GM04503 (cell line): ENCODE data around the gene NCMAP.
"Not testable (repeated sequence)": the region's sequence is repeated elsewhere in the genome, so short reads cannot be mapped to it uniquely, and the experiment has no call there.

Source experiments
- DNase-seq: peaks from one replicate; pipeline ENCODE4 v3.0.0-alpha.2; 2012; ENCODE audit warnings: low read depth

NCMAP gene

DNA sequence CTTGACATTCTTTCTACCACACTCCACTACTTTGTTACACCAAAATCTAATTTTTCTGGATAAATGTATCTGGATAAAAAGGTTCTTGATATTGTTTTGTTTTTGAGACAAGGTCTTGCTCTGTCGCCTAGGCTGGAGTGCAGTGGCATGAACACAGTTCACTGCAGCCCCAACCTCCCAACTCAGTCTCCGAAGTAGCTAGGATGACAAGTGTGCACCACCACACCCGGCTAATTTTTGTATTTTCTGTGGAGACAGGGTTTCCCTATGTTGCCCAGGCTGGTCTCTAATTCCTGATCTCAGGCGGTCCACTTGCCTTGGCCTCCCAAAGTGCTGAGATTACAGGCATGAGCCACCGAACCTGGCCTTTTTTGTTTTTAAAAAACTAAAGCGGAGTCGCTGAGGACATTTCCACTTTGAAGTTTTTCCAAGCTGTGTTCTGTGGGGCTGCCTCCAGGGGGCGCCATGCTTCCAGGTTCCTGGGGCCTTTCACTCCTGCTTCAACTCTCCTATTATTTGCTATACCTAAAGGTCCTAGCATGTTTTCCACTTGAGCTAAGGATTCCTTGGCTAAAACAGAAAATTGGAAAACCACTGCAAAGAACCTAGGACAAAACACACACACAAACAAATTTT is 14.1 kb upstream of the NCMAP start:
- no peak for DNase-seq

DNA sequence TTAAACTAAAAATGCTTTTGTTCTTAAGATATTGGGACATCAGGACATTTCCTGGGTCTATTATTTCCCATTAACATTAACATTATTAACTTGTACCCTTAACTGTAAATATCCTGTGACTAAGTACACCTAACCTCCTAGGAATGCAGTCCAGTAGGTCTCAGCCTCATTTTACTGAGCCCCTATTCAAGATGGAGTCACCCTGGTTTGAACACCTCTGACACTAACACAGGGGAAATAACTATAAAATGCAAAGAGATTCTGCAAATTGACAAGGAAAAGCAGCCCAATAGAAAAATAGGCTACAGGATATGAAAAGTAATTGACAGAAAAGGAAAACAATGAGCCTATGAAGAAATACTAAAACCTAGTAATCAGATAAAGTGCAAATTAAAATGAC is 11.6 kb upstream of the NCMAP start:
- no peak for DNase-seq

DNA sequence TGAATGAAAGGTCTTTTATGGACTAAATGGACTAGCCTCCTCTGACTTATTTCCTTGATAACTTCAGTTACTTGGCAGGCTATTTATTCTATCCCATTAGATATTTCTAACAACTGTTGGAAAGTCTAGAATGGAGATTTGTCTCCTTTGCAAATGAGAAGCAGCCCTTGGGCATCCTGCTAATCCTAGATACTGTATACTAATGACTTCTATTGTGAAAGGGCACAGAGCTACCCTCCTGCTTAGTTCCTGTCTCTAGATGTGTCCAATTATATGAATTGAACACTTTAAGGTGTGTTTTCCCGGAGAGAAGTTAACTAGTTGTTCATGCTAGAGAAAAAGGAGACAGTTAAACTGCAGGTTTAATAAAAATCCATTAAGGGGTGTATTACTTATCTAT is 10.2 kb upstream of the NCMAP start:
- DNase-seq: no peak

DNA sequence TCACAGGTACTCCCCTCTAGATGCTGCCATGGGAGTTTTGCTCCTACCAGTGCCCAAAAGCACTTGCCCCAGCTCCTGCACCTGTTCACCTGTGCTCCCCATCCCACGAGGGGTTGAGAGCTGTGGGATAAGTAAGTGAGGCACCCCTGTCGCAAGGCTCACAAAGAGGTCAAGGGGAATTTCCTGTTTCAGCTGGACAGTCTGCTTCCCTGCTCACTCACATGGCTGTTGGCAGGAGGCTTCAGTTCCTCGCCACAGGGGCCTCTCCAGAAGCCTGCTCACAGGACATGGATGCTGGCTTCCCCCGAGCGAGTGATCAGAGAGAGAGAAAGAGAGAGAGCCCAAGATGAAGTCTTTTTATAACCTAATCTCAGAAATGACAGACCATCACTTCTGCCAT is 8.7 kb upstream of the NCMAP start:
- no peak for DNase-seq

DNA sequence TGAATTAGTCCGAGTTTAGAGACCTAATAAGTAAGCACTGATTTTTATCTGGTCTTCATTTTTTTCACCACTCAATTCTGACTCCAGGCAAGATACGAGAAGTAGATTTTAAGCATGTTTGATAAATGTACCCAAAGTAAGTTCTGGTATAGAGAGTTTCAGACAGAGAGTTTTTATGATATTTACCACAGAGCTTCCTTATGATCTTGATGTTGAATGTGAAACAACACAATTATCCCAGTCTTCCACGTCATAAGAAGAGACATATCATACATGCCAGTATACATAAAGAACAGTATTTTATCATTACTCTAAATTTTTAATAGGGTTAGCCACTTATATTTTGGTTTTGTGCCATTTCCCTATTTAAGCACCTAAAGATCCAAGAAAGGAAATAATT is 7.8 kb upstream of the NCMAP start:
- DNase-seq: no peak

DNA sequence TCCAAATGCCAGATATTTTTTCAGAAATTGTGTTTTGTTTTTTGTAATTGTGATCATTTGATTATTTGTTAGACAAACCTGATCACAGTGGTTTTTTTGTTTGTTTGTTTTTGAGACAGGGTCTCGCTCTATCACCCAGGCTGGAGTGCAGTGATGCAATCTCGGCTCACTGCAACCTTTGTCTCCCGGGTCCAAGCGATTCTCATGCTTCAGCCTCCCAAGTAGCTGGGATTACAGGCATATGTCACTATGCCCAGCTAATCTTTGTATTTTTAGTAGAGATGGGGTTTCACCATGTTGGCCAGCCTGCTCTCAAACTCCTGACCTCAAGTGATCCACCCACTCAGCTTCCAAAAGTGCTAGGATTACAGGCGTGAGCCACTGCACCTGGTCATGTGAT is 6.7 kb upstream of the NCMAP start:
- not testable (repeated sequence) for DNase-seq

DNA sequence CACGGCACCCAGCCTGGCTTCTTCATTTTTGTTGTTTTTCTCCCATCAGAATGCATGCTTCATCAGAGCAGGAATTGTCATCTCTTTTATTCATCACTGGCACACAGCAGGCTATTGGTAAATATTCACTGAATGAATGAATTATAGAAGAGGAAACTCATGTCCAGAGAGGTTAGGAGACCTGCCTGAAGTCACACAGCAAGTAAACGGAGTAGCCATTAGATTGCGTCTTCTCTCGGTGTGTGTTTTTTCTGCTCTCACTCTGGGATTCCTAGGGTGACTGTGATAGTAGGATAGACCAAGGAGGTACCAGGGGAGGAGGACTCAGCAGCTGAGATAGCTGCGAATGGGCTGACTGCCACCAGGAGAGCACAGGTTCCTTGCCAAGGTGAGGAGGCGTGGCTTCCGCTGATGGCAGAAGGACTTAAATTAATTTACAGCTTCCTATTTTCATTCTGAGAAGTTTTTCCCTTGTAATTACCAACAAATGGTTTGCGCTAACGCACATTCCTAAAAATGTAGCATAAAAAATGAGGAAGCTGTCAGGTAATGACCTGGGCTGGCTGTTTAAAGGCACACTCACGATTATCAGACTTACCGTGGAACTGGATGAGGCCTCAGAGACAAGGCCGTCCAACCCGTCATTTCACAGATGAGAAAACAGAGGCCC is 4.5 kb upstream of the NCMAP start:
- DNase-seq: no peak

DNA sequence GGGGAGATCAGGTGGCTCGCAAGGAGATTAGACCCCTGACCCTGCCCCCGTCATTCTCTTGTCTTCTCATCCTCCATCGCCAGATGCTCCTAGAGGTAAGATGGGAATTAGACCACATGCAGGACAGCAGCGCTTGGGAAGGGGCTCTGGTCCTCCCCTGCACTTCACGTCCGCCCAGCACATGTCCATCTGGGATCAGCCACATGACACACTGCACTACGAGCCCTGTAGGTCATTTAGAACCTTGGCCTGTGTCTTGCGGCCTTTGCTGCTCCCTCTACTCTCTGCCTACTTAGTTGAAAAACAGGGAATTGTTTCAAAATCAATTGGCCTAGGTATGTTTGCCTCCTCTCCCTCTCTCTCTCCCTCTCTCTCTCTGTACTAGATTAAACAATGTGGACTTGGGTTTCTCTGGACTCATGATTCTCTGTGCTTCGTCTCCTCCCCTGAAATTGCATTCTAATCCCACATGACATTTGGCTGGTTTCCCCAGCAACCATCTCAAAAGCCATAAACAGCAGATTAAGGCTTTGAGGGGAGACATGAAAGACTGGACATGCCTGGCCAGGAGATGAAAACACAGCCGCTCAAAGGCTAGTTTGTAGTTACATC is 3.8 kb upstream of the NCMAP start:
- DNase-seq: peak; percentile 11

DNA sequence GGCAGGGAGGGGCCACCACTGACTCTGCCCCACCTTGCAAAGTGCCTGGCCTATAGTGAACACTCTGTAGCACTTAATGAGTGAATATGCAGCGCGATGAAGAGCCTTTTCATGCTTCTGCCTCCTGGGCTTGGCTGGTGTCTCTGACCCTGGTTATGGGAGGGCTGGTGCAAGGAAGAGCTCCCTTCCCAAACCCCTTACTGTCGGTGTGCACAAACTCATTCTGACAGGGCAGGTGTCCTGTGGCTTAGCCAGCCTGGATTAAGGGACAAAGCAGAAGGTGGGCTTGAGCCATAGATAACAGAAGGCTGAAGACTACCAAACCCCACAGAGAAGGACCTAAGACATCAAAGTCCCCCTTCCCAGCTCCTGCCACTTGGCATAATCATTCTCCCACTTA is 2.0 kb upstream of the NCMAP start:
- no peak for DNase-seq

DNA sequence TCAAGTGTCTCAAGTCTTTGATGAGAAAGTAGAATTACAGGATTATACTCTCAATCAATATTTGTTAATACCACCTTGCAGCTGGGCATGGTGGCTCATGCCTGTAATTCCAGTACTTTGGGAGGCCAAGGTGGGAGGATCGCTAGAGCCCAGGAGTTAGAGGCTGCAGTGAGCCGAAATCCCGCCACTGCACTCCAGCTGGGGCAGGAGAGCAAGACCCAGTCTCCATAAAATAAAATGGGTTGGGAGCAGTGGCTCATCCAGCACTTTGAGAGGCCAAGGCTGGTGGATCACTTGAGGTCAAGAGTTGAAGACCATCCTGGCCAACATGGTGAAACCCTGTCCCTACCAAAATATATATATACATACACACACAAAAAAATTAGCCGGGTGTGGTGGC is 1.2 kb upstream of the NCMAP start:
- no peak for DNase-seq

DNA sequence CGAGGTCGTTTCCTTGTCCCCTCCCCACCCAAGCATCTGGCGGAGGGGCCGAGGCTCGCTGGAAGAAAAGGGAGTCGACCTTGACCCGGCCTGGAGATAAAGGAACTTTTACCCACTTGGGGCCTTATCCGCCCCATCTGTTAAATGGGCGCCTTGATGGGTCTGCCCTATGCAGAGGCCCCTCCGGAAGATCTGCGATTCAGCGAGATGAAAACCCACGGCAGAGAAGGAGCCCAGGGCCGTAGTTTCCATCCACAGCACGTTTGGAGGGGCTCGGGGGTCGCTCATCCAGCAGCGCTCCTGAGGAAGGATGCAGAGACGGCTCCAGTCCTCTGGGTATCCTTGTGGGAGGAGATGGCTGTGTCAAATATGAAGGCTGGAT is 518 bp downstream of the NCMAP start:
- DNase-seq: no peak

DNA sequence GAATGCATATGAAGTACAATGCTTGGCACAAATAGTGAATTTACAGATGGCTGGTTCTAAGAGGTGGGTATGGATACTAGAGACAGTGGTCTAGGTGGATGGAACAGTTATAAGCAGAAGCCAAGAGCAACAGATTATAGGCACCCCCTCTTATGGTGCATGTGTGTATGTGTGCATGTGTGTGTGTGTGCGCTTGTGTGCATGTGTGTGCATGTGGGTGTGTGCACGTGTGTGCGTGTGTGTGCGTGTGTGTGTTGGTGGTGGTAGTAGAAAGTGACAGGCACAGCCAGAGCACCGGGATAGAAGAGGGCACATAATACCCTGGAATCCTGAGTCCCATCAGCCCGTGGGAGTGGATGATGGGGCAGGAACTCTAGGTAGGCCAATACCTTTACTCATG is 1.3 kb downstream of the NCMAP start:
- DNase-seq: no peak

DNA sequence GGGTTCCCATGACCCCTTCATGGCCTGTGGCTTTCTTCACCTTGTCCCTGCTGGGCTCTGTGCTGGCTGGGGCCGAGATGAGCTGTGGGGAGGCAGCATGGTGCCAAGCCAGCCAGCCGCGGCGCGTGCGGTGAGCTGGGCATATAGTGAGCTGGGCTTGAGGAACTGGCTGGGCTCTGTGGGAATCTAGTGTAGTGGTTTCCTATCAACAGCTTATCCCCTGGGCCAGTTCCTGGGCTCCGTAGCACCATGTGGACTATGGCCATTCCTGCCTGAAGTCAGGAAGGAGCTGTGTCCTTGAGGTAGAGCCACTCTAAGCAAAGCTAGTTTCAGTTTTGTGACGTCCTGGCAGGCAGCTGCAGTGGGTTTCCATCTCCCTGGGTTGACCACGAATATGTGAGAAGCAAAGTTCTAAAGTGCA is 1.8 kb downstream of the NCMAP start:
- DNase-seq: no peak

DNA sequence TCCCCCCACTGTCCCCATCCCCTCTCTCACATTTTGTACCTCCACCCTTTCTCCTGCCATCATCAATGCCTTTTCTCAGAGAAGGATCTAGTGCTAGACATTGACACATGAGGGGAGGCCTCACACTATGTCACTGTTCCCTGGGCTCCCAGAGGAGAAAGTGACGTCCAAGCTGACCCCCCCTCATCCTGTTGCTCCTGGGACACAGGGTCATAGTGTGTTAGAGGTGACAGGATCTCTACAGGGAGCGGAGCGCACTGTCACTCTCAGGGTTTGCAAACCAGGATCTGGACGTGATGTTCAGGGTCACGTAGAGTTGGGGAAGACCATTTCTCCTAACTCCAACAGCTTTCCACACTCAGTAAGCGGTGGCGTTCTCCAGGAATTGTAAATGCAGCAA is 2.6 kb downstream of the NCMAP start:
- no peak for DNase-seq

DNA sequence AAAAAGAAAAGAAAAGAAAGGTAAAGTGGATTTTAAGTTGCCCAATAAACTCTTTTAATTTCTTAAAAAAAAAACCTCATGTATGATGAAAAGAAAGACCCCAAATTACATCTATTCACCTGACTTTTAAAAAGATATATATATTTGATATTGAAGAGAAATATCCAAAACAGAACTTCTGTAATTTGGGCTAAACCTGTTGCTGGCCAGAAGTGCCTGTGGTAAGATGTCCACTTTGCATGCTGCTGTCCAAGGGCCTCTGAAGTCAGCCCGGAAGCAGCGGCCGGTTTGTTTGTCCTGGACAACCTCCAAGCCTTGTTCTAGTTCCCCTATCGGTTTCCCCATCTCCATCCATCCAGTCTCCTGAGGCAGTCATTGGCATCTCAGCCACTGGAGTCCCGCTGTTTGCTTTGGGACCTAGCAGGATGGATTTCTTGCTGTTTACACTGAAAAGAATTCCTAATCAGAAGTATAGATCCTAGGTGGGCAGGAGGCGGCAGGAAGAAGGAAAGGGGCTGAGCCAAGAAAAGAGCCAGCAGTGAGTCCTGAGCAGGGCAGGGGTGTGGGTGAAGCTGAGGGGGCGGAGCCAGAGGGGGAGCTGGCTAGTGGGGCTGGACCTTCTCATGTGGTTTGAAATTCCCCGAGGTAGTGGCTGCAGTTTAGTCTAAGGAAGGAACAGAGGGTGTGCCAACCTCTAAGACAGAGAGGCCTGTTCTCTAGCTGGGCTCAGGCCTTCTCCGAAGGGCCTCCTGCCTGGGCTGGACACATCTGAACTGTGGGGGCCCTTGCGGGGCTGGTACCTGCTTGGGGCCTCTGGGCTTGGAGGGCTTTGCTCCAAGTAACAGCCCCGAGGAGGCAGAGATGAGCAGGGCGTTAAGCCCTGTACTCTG is 3.3 kb downstream of the NCMAP start:
- peak; percentile 31 for DNase-seq

DNA sequence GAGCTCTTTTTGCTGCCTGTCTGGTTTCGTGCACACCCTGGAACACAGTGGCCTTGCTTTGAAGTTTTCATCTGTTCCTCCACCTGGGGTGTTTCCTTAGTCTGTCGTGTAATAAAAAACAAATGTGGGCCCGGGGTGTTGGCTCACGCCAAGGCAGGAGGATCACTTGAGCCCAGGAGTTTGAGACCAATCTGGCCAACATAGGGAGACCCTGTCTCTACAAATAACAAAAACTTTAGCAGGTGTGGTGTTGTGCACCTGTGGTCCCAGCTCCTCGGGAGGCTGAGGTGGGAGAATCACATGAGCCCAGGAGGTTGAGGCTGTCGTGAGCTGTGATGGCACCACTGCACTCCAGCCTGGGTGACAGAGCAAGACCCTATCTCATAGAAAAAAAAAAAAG is 4.5 kb downstream of the NCMAP start:
- DNase-seq: no peak

DNA sequence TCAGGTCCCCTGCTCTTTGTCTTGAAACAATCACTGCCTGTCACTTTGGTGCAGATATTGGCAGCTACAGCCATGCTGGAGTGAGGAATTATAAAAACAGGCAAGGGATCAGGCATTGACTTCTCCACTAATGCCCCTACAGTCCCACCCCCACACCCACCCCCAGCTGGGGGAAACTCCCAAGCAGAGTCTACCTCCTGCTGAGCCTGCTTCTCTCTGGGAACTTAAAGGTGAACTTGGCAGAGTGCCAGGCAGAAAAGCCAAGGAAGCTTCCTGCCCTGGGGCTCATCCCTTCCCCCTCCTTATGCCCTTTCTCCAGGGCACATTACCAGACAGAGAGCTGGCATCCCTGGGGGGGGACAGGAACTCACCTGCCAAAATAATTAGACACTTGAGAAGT is 6.7 kb downstream of the NCMAP start:
- no peak for DNase-seq

DNA sequence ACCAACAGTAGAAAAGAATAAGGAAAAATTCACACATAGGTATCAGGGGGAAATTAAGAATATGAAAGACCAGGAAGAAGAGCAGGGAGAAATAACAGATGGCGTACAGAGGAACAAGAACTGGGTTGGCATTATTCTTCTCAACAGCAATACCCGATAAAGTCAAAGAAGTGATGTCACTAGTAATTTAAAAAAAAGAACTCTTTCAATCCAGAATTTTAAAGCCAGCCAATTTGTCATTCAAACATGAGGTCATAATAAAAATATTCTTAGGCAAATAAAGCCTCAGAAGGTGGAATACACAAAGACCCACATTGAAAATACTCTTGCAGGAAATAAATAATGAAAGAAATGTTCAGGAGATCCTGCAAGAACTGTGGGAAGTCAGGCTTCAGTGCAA is 8.8 kb downstream of the NCMAP start:
- DNase-seq: no peak

DNA sequence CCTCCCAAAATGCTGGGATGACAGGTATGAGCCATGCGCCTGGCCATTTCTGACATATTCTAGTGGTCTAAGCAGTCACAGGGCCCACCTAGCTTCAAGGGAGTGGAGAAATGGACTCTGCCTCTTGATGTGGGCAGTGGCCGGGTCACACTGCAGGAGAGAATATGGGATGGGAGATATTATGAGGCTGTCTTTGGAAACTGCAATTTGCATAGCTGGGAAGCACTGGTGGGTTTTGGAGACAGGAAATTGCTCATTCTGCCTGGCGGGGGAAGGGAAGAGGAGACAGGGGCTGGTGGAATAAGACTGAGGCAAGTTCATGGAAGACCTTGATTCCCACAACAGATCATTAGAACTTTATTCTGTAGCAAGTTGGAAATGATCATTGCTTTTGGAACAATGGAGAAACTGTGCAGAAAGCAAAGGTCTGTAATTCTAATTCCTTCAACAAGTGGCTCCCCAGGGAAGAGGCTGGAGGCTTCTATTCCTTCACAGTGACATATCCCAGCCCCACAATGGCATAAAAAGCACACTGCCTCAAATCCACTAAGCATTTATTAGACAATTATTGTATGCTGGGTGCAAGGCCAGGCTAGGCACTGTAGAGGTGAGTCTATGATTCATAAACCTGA is 10.5 kb downstream of the NCMAP start:
- no peak for DNase-seq

DNA sequence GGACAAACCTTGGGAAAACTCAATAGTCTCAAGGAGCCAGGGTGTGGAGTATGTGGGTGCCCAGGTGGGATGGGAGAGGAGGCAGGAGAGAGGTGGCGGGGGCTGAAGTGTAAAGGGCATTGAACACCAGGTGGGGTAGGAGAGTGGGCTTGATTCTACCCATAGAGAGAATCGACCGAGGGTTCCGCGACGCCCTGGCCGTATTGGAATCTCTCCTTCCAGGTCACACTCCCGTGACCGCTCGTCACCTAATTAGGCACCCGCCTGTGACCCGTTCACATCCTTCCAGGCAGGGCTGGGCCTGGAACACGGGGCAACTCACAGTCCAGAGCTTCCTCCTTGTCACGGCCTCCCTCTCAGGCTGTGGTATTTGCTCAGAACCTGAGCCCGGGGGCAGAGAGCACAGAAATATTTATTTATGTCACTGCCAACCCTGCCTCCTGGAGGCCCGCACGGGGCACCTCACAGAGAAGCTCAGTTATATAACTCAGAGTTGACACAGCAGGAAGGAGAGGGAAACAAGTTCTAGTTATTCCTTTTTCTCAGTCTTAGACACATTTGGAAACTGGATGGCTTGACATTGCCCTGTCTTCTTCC is 12.0 kb downstream of the NCMAP start:
- no peak for DNase-seq

DNA sequence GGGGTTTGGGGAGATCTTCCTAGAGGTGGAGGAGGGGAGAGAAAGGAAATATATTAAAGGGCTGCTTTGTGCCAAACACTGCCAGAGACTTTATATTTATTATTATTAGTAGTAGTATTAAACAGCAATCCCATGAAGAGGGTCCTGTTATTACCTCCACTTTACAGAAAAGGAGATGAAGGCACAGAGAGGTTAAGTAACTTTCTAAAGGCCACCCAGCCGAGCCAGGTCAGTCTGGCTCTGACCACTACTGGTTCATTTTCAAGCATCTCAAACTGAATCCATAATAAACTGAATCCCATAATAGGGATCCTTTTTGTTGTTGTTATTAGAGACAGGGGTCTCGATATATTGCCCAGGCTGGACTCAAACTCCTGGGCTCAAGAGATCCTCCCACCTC is 12.6 kb downstream of the NCMAP start:
- no peak for DNase-seq
